CD14-positive monocyte (primary cell): ENCODE measurements around the gene IDI1. TPM values are rescaled to one million over a fixed set of nuclear protein-coding genes. Genes with fewer than 3 reads are reported as not detected.

Experiments used
- DNase-seq, 3 donors: peaks; one replicate each; pipeline ENCODE4 v3.0.0-alpha.2; 2011 to 2022
- H2AFZ ChIP-seq: 2 replicates; pipeline ENCODE4 v1.6.0; 2012; ENCODE audit warnings: mild to moderate bottlenecking, low read depth, low read length, inconsistent platforms; ENCODE audit not compliant: insufficient read depth, poor library complexity, severe bottlenecking
- H3K27ac ChIP-seq, 2 donors: 1 replicate in 1 of 2; 2 replicates in 1 of 2; pipeline ENCODE4 v1.5.1; 2012 to 2013; ENCODE audit warnings: low read length in 2 of 2, control low read depth in 1 of 2, inconsistent platforms in 1 of 2, low read depth in 1 of 2, mild to moderate bottlenecking in 1 of 2
- H3K27me3 ChIP-seq, 2 donors: one replicate each; pipeline versions ENCODE4 v1.6.0 to v1.6.1; 2011 to 2013; ENCODE audit warnings: low read length in 2 of 2; ENCODE audit not compliant: control insufficient read depth in 2 of 2, insufficient read depth in 2 of 2
- H3K36me3 ChIP-seq, 2 donors: replicated peaks in 1 of 2; 1 replicate in 1 of 2; 2 replicates in 1 of 2; pipeline versions ENCODE4 v1.5.1 to v1.6.1; 2012 to 2013; ENCODE audit warnings: low read length in 2 of 2, control low read depth in 1 of 2, inconsistent platforms in 1 of 2, mild to moderate bottlenecking in 1 of 2; ENCODE audit not compliant: insufficient read depth in 2 of 2, control insufficient read depth in 1 of 2
- H3K4me1 ChIP-seq, 2 donors: 1 replicate in 1 of 2; 2 replicates in 1 of 2; pipeline versions ENCODE4 v1.5.1 to v1.6.1; 2012 to 2013; ENCODE audit warnings: low read length in 2 of 2, control low read depth in 1 of 2, inconsistent platforms in 1 of 2, mild to moderate bottlenecking in 1 of 2, moderate library complexity in 1 of 2; ENCODE audit not compliant: insufficient read depth in 2 of 2, control insufficient read depth in 1 of 2
- H3K4me2 ChIP-seq: replicated peaks from 2 replicates; pipeline ENCODE3; 2012; ENCODE audit warnings: low read length, moderate library complexity, mild to moderate bottlenecking; ENCODE audit not compliant: poor library complexity, severe bottlenecking; ENCODE audit errors: extremely low read depth
- H3K4me3 ChIP-seq, 3 experiments: fragments of 200-600 bp in 1 of 3; sonication (generic) in 1 of 3; replicated peaks in 1 of 3; 1 replicate in 2 of 3; 2 replicates in 1 of 3; pipeline ENCODE4 v1.5.1; 2011 to 2013; ENCODE audit warnings: low read length in 3 of 3, mild to moderate bottlenecking in 3 of 3, control low read depth in 2 of 3, low read depth in 2 of 3, inconsistent platforms in 1 of 3, moderate library complexity in 1 of 3
- H3K79me2 ChIP-seq: 2 replicates; pipeline ENCODE4 v1.6.0; 2012; ENCODE audit warnings: mild to moderate bottlenecking, control low read depth, inconsistent platforms, low read length, moderate library complexity; ENCODE audit not compliant: insufficient read depth
- H3K9ac ChIP-seq: 2 replicates; pipeline ENCODE4 v1.6.0; 2017; ENCODE audit warnings: low read length, mild to moderate bottlenecking; ENCODE audit not compliant: insufficient read depth, poor library complexity, severe bottlenecking
- H3K9me3 ChIP-seq, 2 donors: replicated peaks in 1 of 2; 1 replicate in 1 of 2; 2 replicates in 1 of 2; pipeline versions ENCODE4 v1.5.1 to v1.6.1; 2012 to 2013; ENCODE audit warnings: low read length in 2 of 2, control low read depth in 1 of 2; ENCODE audit not compliant: control insufficient read depth in 1 of 2, insufficient read depth in 1 of 2
- H4K20me1 ChIP-seq: 2 replicates; pipeline ENCODE4 v1.6.0; 2012; ENCODE audit warnings: mild to moderate bottlenecking, low read length, control low read depth, moderate library complexity; ENCODE audit not compliant: insufficient read depth
- H3K27ac Mint-ChIP-seq, 7 donors: one replicate each; pipeline ENCODE4 v1.8.0; 2020; ENCODE audit warnings: mild to moderate bottlenecking in 7 of 7, mixed read lengths in 7 of 7, moderate library complexity in 6 of 7, inconsistent platforms in 2 of 7
- H3K27me3 Mint-ChIP-seq, 3 donors: one replicate each; pipeline ENCODE4 v1.8.0; 2021 to 2022; ENCODE audit warnings: low read depth in 3 of 3, mild to moderate bottlenecking in 3 of 3, mixed read lengths in 3 of 3, moderate library complexity in 3 of 3, inconsistent platforms in 1 of 3
- H3K36me3 Mint-ChIP-seq, 2 donors: one replicate each; pipeline ENCODE4 v1.8.0; 2020; ENCODE audit warnings: mixed read lengths in 2 of 2, inconsistent platforms in 1 of 2, mild to moderate bottlenecking in 1 of 2
- H3K4me1 Mint-ChIP-seq: one replicate; pipeline ENCODE4 v1.8.0; 2020; ENCODE audit warnings: mild to moderate bottlenecking, mixed read lengths
- H3K4me3 Mint-ChIP-seq, 2 donors: one replicate each; pipeline ENCODE4 v1.8.0; 2020; ENCODE audit warnings: mild to moderate bottlenecking in 2 of 2, mixed read lengths in 2 of 2, moderate library complexity in 1 of 2
- H3K9me3 Mint-ChIP-seq, 7 donors: one replicate each; pipeline ENCODE4 v1.8.0; 2020 to 2022; ENCODE audit warnings: mixed read lengths in 7 of 7, mild to moderate bottlenecking in 6 of 7, moderate library complexity in 6 of 7, inconsistent platforms in 2 of 7
- WGBS: methylation state at CpG from one replicate; pipeline ENCODE4 v1.1.5; 2013; ENCODE audit warnings: missing lambda C conversion rate; ENCODE audit not compliant: insufficient coverage; 5-methylcytosine and 5-hydroxymethylcytosine counted together
- intact Hi-C, 2 donors: fragments of 100-400 bp; cut with micrococcal nuclease; formaldehyde crosslinking; loops; one replicate each; pipeline versions ENCODE4 v1.15.0 to v1.15.1; 2023
- polyA plus RNA-seq, 3 donors: library from polyadenylated mRNA; depleted of rRNA in 1 of 3; unstranded in 2 of 3; stranded (reverse) in 1 of 3; fragments of 300-500 nt in 2 of 3; fragments of >200 nt in 1 of 3; fragmentation: Illumina TruSeq in 2 of 3; gene quantifications; 1 replicate in 2 of 3; 2 replicates in 1 of 3; pipeline ENCODE4 v1.2.3, GENCODE V29; 2012 to 2021
- TF ChIP-seq, protein P1 (sequence below): fragments of 200-600 bp; IDR thresholded peaks from one replicate; pipeline ENCODE4 v1.8.0; 2022; ENCODE audit warnings: antibody characterized with exemption, mild to moderate bottlenecking

Gene IDI1
- polyA plus RNA-seq, 3 donors = 35.0 to 139 (median 46.9) TPM

DNA sequence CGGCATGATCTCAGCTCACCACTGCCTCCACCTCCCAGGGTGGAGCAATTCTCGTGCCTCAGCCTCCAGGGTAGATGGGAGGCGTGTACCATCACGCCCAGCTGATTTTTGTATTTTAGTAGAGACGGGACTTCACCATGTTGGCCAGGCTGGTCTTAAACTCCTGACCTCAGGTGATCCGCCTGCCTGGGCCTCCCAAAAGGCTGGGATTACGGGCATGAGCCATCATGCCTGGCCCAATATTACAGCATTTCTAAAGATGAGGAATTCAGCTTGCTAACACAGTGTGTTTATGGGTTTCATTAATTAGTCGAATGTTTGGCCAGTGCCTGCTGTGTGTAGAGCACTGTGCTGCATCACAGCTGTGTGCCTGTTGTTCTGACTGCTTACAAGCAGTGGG, 11.0 kb upstream of the IDI1 start:
- peaks cover 22 to 45% of the 10 kb centered on the region in 2 donors for H3K36me3 Mint-ChIP-seq
- Histone ChIP-seq H3K4me1 (peaks cover 19 to 24% of the 10 kb centered on the region in 2 donors), H3K27ac (peak overlapping the region in 1 of 2 donors; percentile 13), H3K9ac (no peak overlapping the region), H3K4me2 (no peak overlapping the region), H2AFZ (no peak overlapping the region), H3K79me2 (peaks cover 91% of the 10 kb centered on the region), H4K20me1 (peaks cover 77% of the 10 kb centered on the region), H3K9me3 (no peaks in the 10 kb centered on the region), H3K36me3 (peaks cover 19 to 52% of the 10 kb centered on the region in 2 donors), H3K4me3 (no peak overlapping the region), H3K27me3 (no peaks in the 10 kb centered on the region)
- no peak for DNase-seq
- peak overlapping the region in 5 of 7 donors; percentile 14 to 73 (median 66) for H3K27ac Mint-ChIP-seq
- peaks cover 57% of the 10 kb centered on the region for H3K4me1 Mint-ChIP-seq
- intact Hi-C loops = loop anchor here (5.0 kb wide), 2 partner anchors 73 to 133 kb away; partner anchors contain the start of gene GTPBP4 (in 1 of the 2)
- H3K9me3 Mint-ChIP-seq = peaks cover 0 to 3% (median 0%) of the 10 kb centered on the region in 7 donors
- peaks cover 0 to 1% (median 0%) of the 10 kb centered on the region in 3 donors for H3K27me3 Mint-ChIP-seq
- WGBS = 91% methylated on average over 6 of the region's 8 CpGs
- no peak overlapping the region for H3K4me3 Mint-ChIP-seq
- TF ChIP-seq, protein P1, sequence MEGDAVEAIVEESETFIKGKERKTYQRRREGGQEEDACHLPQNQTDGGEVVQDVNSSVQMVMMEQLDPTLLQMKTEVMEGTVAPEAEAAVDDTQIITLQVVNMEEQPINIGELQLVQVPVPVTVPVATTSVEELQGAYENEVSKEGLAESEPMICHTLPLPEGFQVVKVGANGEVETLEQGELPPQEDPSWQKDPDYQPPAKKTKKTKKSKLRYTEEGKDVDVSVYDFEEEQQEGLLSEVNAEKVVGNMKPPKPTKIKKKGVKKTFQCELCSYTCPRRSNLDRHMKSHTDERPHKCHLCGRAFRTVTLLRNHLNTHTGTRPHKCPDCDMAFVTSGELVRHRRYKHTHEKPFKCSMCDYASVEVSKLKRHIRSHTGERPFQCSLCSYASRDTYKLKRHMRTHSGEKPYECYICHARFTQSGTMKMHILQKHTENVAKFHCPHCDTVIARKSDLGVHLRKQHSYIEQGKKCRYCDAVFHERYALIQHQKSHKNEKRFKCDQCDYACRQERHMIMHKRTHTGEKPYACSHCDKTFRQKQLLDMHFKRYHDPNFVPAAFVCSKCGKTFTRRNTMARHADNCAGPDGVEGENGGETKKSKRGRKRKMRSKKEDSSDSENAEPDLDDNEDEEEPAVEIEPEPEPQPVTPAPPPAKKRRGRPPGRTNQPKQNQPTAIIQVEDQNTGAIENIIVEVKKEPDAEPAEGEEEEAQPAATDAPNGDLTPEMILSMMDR = no peak

DNA sequence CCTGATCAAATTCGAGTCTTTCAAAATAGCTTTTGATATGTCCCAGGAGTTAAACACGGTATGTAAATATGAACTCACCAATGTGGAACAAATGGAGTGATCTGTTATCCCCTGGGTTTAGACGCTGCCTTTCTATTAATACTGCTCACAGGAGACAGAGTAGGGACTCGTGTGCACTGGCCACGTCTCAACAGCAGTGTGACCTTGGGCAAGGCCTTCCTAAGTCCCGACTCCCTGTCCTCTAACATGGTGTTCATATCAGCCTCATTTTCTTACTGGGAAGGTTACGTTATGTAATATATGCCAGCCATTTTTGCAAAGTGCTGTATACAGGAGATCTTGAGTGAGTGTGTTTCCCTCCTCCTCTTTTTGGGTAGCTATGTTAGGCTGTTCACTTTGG, 9.1 kb upstream of the IDI1 start:
- peak overlapping the region in 1 of 3 experiments; percentile 98 for H3K4me3 ChIP-seq
- H3K9ac ChIP-seq = no peak overlapping the region
- H3K79me2 ChIP-seq = peaks cover 91% of the 10 kb centered on the region
- H2AFZ ChIP-seq = no peak overlapping the region
- WGBS = 79% methylated on average over 5 of the region's 7 CpGs
- no peaks in the 10 kb centered on the region for H3K9me3 ChIP-seq
- TF ChIP-seq, protein P1 = no peak
- Mint-ChIP-seq H3K4me3 (peak overlapping the region; percentile 92 to 95), H3K4me1 (peaks cover 64% of the 10 kb centered on the region), H3K27me3 (peaks cover 0 to 1% (median 0%) of the 10 kb centered on the region in 3 donors), H3K36me3 (peaks cover 21 to 41% of the 10 kb centered on the region in 2 donors), H3K27ac (peak overlapping the region; percentile 94 to 98 (median 96)), H3K9me3 (peaks cover 0 to 3% (median 0%) of the 10 kb centered on the region in 7 donors)
- H3K4me2 ChIP-seq = peak overlapping the region; percentile 86
- DNase-seq = no peak
- intact Hi-C loops = loop anchor here (5.0 kb wide), 2 partner anchors 71 to 131 kb away; partner anchors contain the start of gene GTPBP4 (in 1 of the 2)
- H3K36me3 ChIP-seq = peaks cover 15 to 50% of the 10 kb centered on the region in 2 donors
- H3K4me1 ChIP-seq = peaks cover 25 to 37% of the 10 kb centered on the region in 2 donors
- peak overlapping the region; percentile 26 to 98 for H3K27ac ChIP-seq
- peaks cover 77% of the 10 kb centered on the region for H4K20me1 ChIP-seq
- H3K27me3 ChIP-seq = no peaks in the 10 kb centered on the region
